Mucosa of descending colon (tissue), 3 donors: ENCODE measurements around the gene RPP40. TPM values are rescaled to one million over a fixed set of nuclear protein-coding genes. Genes with fewer than 3 reads are reported as not detected.

ENCODE experiments used
- ATAC-seq: fragments of 200-7000 bp; cut with Tn5 transposase; one replicate; pipeline ENCODE4 v1.9.1; 2020; ENCODE audit warnings: mild to moderate bottlenecking, moderate library complexity
- DNase-seq, 3 donors: peaks; one replicate each; pipeline ENCODE4 v3.0.0-alpha.2; 2020
- H3K36me3 ChIP-seq: fragments of 200-600 bp; one replicate; pipeline ENCODE4 v1.8.0; 2021; ENCODE audit warnings: low read depth, mild to moderate bottlenecking
- H3K4me1 ChIP-seq: fragments of 200-600 bp; one replicate; pipeline ENCODE4 v1.8.0; 2021; ENCODE audit warnings: low read depth, mild to moderate bottlenecking
- H3K4me3 ChIP-seq: fragments of 200-600 bp; one replicate; pipeline ENCODE4 v1.8.0; 2021; ENCODE audit warnings: mild to moderate bottlenecking
- H3K9me3 ChIP-seq: fragments of 200-600 bp; one replicate; pipeline ENCODE4 v1.8.0; 2021; ENCODE audit warnings: mild to moderate bottlenecking
- CTCF ChIP-seq: fragments of 200-600 bp; IDR thresholded peaks from one replicate; pipeline ENCODE4 v1.8.0; 2022; ENCODE audit warnings: antibody characterized with exemption, mild to moderate bottlenecking
- intact Hi-C, 2 donors: fragments of 100-400 bp; cut with DNase I in 1 of 2; cut with micrococcal nuclease in 1 of 2; formaldehyde crosslinking; loops; one replicate each; pipeline versions ENCODE4 v1.11.0 to v1.11.1; 2022; cut with DNase I, micrococcal nuclease
- total RNA-seq, 3 donors: library from RNA; stranded (reverse); fragmentation: NEBNext Ultra II Directional in 2 of 3; extraction: Animal tissue kit (Norgen Biotek cat#: 25700) in 2 of 3; gene quantifications; one replicate each; pipeline versions ENCODE4 v1.2.1 to v1.2.4, GENCODE V29; 2021 to 2023
- donor health status: DM: no; HTN: no; CAD: no; lungs with moderate emphysema.
- donor health status: DM: no; HTN: no; CAD: no.
- donor health status: DM: no; HTN: yes; CAD: no.

Gene RPP40
- total RNA-seq, 3 donors from 2014 or later, result 3.4 to 5.6 (median 4.1) TPM

GRCh38 chr6:4961322-4962168, 42.3 kb downstream of the RPP40 start:
- Histone ChIP-seq H3K4me3 (no peak overlapping the region), H3K4me1 (no peaks in the 10 kb centered on the region), H3K9me3 (no peaks in the 10 kb centered on the region), H3K36me3 (no peaks in the 10 kb centered on the region)
- no peak for DNase-seq
- intact Hi-C loops, result no loop called here
- no peak for TF ChIP-seq CTCF
- no peak for ATAC-seq

- ATAC-seq (peak; percentile 34), DNase-seq (no peak)
- TF ChIP-seq CTCF, result no peak
- Histone ChIP-seq H3K4me3 (no peak overlapping the region), H3K4me1 (no peaks in the 10 kb centered on the region), H3K9me3 (no peaks in the 10 kb centered on the region), H3K36me3 (no peaks in the 10 kb centered on the region)
- intact Hi-C loops, result no loop called here
These were observed 45.2 kb downstream of the RPP40 start for GRCh38 chr6:4958624-4959023.

GRCh38 chr6:4957521-4958231, 46.2 kb downstream of the RPP40 start:
- H3K4me3 ChIP-seq, result no peak overlapping the region
- TF ChIP-seq CTCF, result no peak
- DNase-seq, result no peak
- no peaks in the 10 kb centered on the region for H3K9me3 ChIP-seq
- no peaks in the 10 kb centered on the region for H3K4me1 ChIP-seq
- intact Hi-C loops, result no loop called here
- H3K36me3 ChIP-seq, result no peaks in the 10 kb centered on the region
- peak; percentile 72 for ATAC-seq

GRCh38 chr6:4956625-4957024, 47.2 kb downstream of the RPP40 start:
- H3K4me3 ChIP-seq, result no peak overlapping the region
- intact Hi-C loops, result no loop called here
- no peak for TF ChIP-seq CTCF
- H3K4me1 ChIP-seq, result no peaks in the 10 kb centered on the region
- no peaks in the 10 kb centered on the region for H3K36me3 ChIP-seq
- H3K9me3 ChIP-seq, result no peaks in the 10 kb centered on the region
- DNase-seq (no peak), ATAC-seq (no peak)

- no peaks in the 10 kb centered on the region for H3K9me3 ChIP-seq
- H3K36me3 ChIP-seq, result no peaks in the 10 kb centered on the region
- intact Hi-C loops, result no loop called here
- no peaks in the 10 kb centered on the region for H3K4me1 ChIP-seq
- H3K4me3 ChIP-seq, result no peak overlapping the region
- no peak for ATAC-seq
- TF ChIP-seq CTCF, result no peak
- DNase-seq, result no peak
These were observed 50.4 kb downstream of the RPP40 start for GRCh38 chr6:4953440-4953839.
